ENCODE results near the gene NCOR1. TPM values are rescaled to one million over a fixed set of nuclear protein-coding genes. Genes with fewer than 3 reads are reported as not detected.

The NCOR1 gene
- total and polyA plus RNA-seq, 2 experiments from 2014 or later = 102 to 132 TPM

- ATAC-seq (no peak), DNase-seq (ENCODE audit: low spot score) (no peak)
- Mint-ChIP-seq H3K4me3 (no peak overlapping the region), H3K27me3 (ENCODE audit: insufficient read depth, low read depth, poor library complexity) (peaks cover 4% of the 10 kb centered on the region), H3K4me1 (peaks cover 9% of the 10 kb centered on the region), H3K36me3 (ENCODE audit: low read depth) (peaks cover 25% of the 10 kb centered on the region), H3K27ac (no peak overlapping the region), H3K9me3 (peaks cover 2% of the 10 kb centered on the region; the same call in 2 of the 3 replicates)
- no peak overlapping the region for H3K4me3 ChIP-seq
- no peaks in the 10 kb centered on the region for H3K27me3 ChIP-seq (ENCODE audit: insufficient read depth)
- peaks cover 10% of the 10 kb centered on the region for H4K20me1 ChIP-seq (replicated peaks; ENCODE audit: insufficient read depth)
- H3K79me2 ChIP-seq (replicated peaks; ENCODE audit: insufficient read depth) = peaks cover 20% of the 10 kb centered on the region
- H3K9me2 ChIP-seq (ENCODE audit: insufficient read depth) = no peaks in the 10 kb centered on the region
- no peak overlapping the region for H2AFZ ChIP-seq
- H3K36me3 ChIP-seq (ENCODE audit: insufficient read depth) = peaks cover 9% of the 10 kb centered on the region; the same call in 1 of the 2 replicates
- no peak for TF ChIP-seq ZNF114 (CRISPR knock-in tag; IDR thresholded peaks at IDR 0.05)
- TF ChIP-seq STAT1 (IDR thresholded peaks at IDR 0.05; ENCODE audit: unreplicated experiment) = no peak
- TF ChIP-seq EZH2 (IDR thresholded peaks at IDR 0.05; ENCODE audit: low read depth, unreplicated experiment) = no peak
- TF ChIP-seq JUNB (IDR thresholded peaks at IDR 0.05; ENCODE audit: unreplicated experiment) = no peak
- no peak for TF ChIP-seq POLR2AphosphoS5 (IDR thresholded peaks at IDR 0.05; ENCODE audit: low read depth)
- TF ChIP-seq REST (IDR thresholded peaks at IDR 0.05; ENCODE audit: unreplicated experiment) = no peak
- no peak for TF ChIP-seq ZNF331 (CRISPR knock-in tag; IDR thresholded peaks at IDR 0.05; ENCODE audit: low read depth)
- no peak for TF ChIP-seq ETS1 (IDR thresholded peaks at IDR 0.05)
- TF ChIP-seq ZNF462 (CRISPR knock-in tag; IDR thresholded peaks at IDR 0.05) = no peak
- TF ChIP-seq EZH2phosphoT487 (IDR thresholded peaks at IDR 0.05; ENCODE audit: unreplicated experiment) = no peak
- TF ChIP-seq CREB1 (CRISPR knock-in tag; IDR thresholded peaks at IDR 0.05; ENCODE audit: low read depth) = no peak
- TF ChIP-seq CTCF (conservative IDR thresholded peaks at IDR 0.05; ENCODE audit: low read depth in 2 of 2) = no peak
- TF ChIP-seq NANOG (IDR thresholded peaks at IDR 0.05; ENCODE audit: borderline replicate concordance) = no peak
- H3F3A ChIP-seq (replicated peaks; ENCODE audit: low read depth) = no peaks in the 10 kb centered on the region
- H3K4me1 ChIP-seq (ENCODE audit: insufficient read depth) = peaks cover 9% of the 10 kb centered on the region
- no peak overlapping the region for H3K27ac ChIP-seq (ENCODE audit: low read depth)
- H3K4me2 ChIP-seq = no peak overlapping the region
These were observed 219.0 kb downstream of the NCOR1 start for GRCh38 chr17:15996322-15996721.

Measured in GM23338 (cell line).